Measurements from ENCODE around the gene UGT1A6. TPM values are rescaled to one million over a fixed set of nuclear protein-coding genes. Genes with fewer than 3 reads are reported as not detected.

Gene UGT1A6
- total and polyA plus RNA-seq, 3 experiments from 2014 or later = not detected

GRCh38 chr2:233756429-233757081 is 63.9 kb downstream of the UGT1A6 start:
- peaks cover 0 to 4% (median 0%) of the 10 kb centered on the region in 3 donors for H3K36me3 Mint-ChIP-seq
- H3K4me3 ChIP-seq (ENCODE audit: low read length) = no peak overlapping the region
- ChIA-PET POLR2A (no interaction called here), CTCF (no interaction called here)
- no peaks in the 10 kb centered on the region for H3K9me3 ChIP-seq (ENCODE audit: low read length)
- no peak overlapping the region for H3K27ac ChIP-seq (ENCODE audit: low read depth, low read length)
- no peak overlapping the region for H3K4me3 Mint-ChIP-seq
- no peaks in the 10 kb centered on the region for H3K27me3 ChIP-seq (ENCODE audit: insufficient read depth, low read length, poor library complexity, severe bottlenecking)
- peaks cover 5 to 34% of the 10 kb centered on the region in 2 donors for H3K27me3 Mint-ChIP-seq
- DNase-seq = no peak
- H3K36me3 ChIP-seq (ENCODE audit: insufficient read depth, low read length) = no peaks in the 10 kb centered on the region
- no peak overlapping the region for H3K27ac Mint-ChIP-seq
- H3K4me1 Mint-ChIP-seq = no peaks in the 10 kb centered on the region
- H3K9me3 Mint-ChIP-seq = peaks cover 0 to 5% (median 4%) of the 10 kb centered on the region in 5 donors
- no peaks in the 10 kb centered on the region for H3K4me1 ChIP-seq (ENCODE audit: insufficient read depth, low read length)

DNA sequence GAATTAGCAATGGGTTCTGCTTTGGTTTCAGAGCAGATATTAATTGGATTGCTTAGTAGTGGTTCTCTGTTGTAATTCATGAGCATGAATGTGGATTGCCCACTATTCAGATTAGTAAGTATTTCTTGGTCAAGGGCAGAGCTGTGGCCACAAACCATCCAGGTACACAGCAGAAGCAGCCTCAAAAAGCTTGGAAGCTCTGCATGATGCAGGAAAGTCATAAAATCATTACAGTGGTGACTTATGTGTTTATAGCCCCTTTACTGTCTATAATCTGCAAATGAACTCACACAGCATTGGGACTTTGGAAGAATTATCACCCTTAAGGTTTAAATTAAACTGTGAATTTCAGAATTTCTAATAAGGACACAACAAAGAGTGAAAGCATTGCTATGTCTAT is 65.5 kb downstream of the UGT1A6 start:
- H3K4me3 Mint-ChIP-seq = no peak overlapping the region
- H3K9me3 ChIP-seq (ENCODE audit: low read length) = no peaks in the 10 kb centered on the region
- H3K27me3 ChIP-seq (ENCODE audit: insufficient read depth, low read length, poor library complexity, severe bottlenecking) = no peaks in the 10 kb centered on the region
- H3K4me1 Mint-ChIP-seq = no peaks in the 10 kb centered on the region
- H3K36me3 Mint-ChIP-seq = no peaks in the 10 kb centered on the region
- H3K4me1 ChIP-seq (ENCODE audit: insufficient read depth, low read length) = no peaks in the 10 kb centered on the region
- no peak overlapping the region for H3K27ac ChIP-seq (ENCODE audit: low read depth, low read length)
- CTCF ChIA-PET = no interaction called here
- DNase-seq = no peak
- no peaks in the 10 kb centered on the region for H3K36me3 ChIP-seq (ENCODE audit: insufficient read depth, low read length)
- peaks cover 0 to 4% (median 0%) of the 10 kb centered on the region in 5 donors for H3K9me3 Mint-ChIP-seq
- H3K4me3 ChIP-seq (ENCODE audit: low read length) = no peak overlapping the region
- POLR2A ChIA-PET = no interaction called here
- H3K27me3 Mint-ChIP-seq = peaks cover 5 to 24% of the 10 kb centered on the region in 2 donors
- no peak overlapping the region for H3K27ac Mint-ChIP-seq

DNA sequence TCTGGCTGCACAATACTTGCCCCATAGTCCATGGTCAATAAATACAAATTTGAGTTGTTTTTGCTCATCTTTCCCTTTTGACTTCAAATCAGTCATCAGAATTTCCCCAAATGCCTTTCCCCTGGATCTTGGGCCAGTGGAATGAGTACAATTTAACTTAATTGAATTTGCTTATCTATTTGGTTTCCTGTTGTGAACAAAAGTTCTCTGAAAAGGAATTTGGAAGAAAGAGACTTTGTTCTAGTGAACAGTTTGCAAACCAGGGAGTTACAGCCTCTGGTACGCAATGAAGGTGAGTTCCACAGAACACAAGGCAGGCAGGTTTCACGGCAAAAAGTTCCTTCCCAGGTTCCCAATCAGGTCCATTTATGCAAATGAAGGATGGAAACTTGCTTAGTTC is 66.2 kb downstream of the UGT1A6 start:
- ChIA-PET CTCF (no interaction called here), POLR2A (no interaction called here)
- no peak for DNase-seq
- Histone ChIP-seq H3K4me1 (ENCODE audit: insufficient read depth, low read length) (no peaks in the 10 kb centered on the region), H3K9me3 (ENCODE audit: low read length) (no peaks in the 10 kb centered on the region), H3K27ac (ENCODE audit: low read depth, low read length) (no peak overlapping the region), H3K27me3 (ENCODE audit: insufficient read depth, low read length, poor library complexity, severe bottlenecking) (no peaks in the 10 kb centered on the region), H3K36me3 (ENCODE audit: insufficient read depth, low read length) (no peaks in the 10 kb centered on the region), H3K4me3 (ENCODE audit: low read length) (no peak overlapping the region)
- peaks cover 0 to 4% (median 0%) of the 10 kb centered on the region in 5 donors for H3K9me3 Mint-ChIP-seq
- no peaks in the 10 kb centered on the region for H3K36me3 Mint-ChIP-seq
- no peak overlapping the region for H3K4me3 Mint-ChIP-seq
- peaks cover 6 to 24% of the 10 kb centered on the region in 2 donors for H3K27me3 Mint-ChIP-seq
- H3K27ac Mint-ChIP-seq = no peak overlapping the region
- H3K4me1 Mint-ChIP-seq = no peaks in the 10 kb centered on the region

GRCh38 chr2:233760043-233760442 is 67.4 kb downstream of the UGT1A6 start, which contains the start of gene UGT1A1:
Gene UGT1A1, plus strand, starts transcription at chr2:233760270. Its CDS starts 18 bp downstream, at chr2:233760288.
- CTCF ChIA-PET = no interaction called here
- no peaks in the 10 kb centered on the region for H3K36me3 Mint-ChIP-seq
- H3K27me3 ChIP-seq (ENCODE audit: insufficient read depth, low read length, poor library complexity, severe bottlenecking) = no peaks in the 10 kb centered on the region
- no peak for DNase-seq
- H3K9me3 ChIP-seq (ENCODE audit: low read length) = no peaks in the 10 kb centered on the region
- no peaks in the 10 kb centered on the region for H3K36me3 ChIP-seq (ENCODE audit: insufficient read depth, low read length)
- H3K4me1 ChIP-seq (ENCODE audit: insufficient read depth, low read length) = no peaks in the 10 kb centered on the region
- H3K9me3 Mint-ChIP-seq = peaks cover 0 to 4% (median 0%) of the 10 kb centered on the region in 5 donors
- POLR2A ChIA-PET = no interaction called here
- H3K27ac ChIP-seq (ENCODE audit: low read depth, low read length) = no peak within 1 kb of the TSS
- H3K4me1 Mint-ChIP-seq = no peaks in the 10 kb centered on the region
- peaks cover 4 to 29% of the 10 kb centered on the region in 2 donors for H3K27me3 Mint-ChIP-seq
- H3K27ac Mint-ChIP-seq = no peak within 1 kb of the TSS
- no peak within 1 kb of the TSS for H3K4me3 ChIP-seq (ENCODE audit: low read length)
- no peak within 1 kb of the TSS for H3K4me3 Mint-ChIP-seq

GRCh38 chr2:233761040-233761769 is 68.5 kb downstream of the UGT1A6 start:
- Histone ChIP-seq H3K9me3 (ENCODE audit: low read length) (no peaks in the 10 kb centered on the region), H3K27me3 (ENCODE audit: insufficient read depth, low read length, poor library complexity, severe bottlenecking) (no peaks in the 10 kb centered on the region), H3K27ac (ENCODE audit: low read depth, low read length) (no peak overlapping the region), H3K36me3 (ENCODE audit: insufficient read depth, low read length) (no peaks in the 10 kb centered on the region), H3K4me1 (ENCODE audit: insufficient read depth, low read length) (no peaks in the 10 kb centered on the region), H3K4me3 (ENCODE audit: low read length) (no peak overlapping the region)
- ChIA-PET POLR2A (no interaction called here), CTCF (no interaction called here)
- Mint-ChIP-seq H3K36me3 (no peaks in the 10 kb centered on the region), H3K27me3 (peaks cover 8 to 34% of the 10 kb centered on the region in 2 donors), H3K4me3 (no peak overlapping the region), H3K27ac (no peak overlapping the region), H3K9me3 (peaks cover 0 to 6% (median 0%) of the 10 kb centered on the region in 5 donors), H3K4me1 (no peaks in the 10 kb centered on the region)
- no peak for DNase-seq

- H3K27me3 ChIP-seq (ENCODE audit: insufficient read depth, low read length, poor library complexity, severe bottlenecking) = no peaks in the 10 kb centered on the region
- POLR2A ChIA-PET = no interaction called here
- CTCF ChIA-PET = no interaction called here
- Mint-ChIP-seq H3K4me1 (no peaks in the 10 kb centered on the region), H3K27ac (no peak overlapping the region), H3K36me3 (no peaks in the 10 kb centered on the region), H3K9me3 (peaks cover 0 to 2% (median 0%) of the 10 kb centered on the region in 5 donors), H3K27me3 (peaks cover 10 to 43% of the 10 kb centered on the region in 2 donors), H3K4me3 (no peak overlapping the region)
- no peaks in the 10 kb centered on the region for H3K9me3 ChIP-seq (ENCODE audit: low read length)
- no peak for DNase-seq
- no peak overlapping the region for H3K4me3 ChIP-seq (ENCODE audit: low read length)
- no peaks in the 10 kb centered on the region for H3K4me1 ChIP-seq (ENCODE audit: insufficient read depth, low read length)
- no peak overlapping the region for H3K27ac ChIP-seq (ENCODE audit: low read depth, low read length)
- H3K36me3 ChIP-seq (ENCODE audit: insufficient read depth, low read length) = no peaks in the 10 kb centered on the region
These were observed 71.6 kb downstream of the UGT1A6 start for GRCh38 chr2:233764264-233764663.

DNA sequence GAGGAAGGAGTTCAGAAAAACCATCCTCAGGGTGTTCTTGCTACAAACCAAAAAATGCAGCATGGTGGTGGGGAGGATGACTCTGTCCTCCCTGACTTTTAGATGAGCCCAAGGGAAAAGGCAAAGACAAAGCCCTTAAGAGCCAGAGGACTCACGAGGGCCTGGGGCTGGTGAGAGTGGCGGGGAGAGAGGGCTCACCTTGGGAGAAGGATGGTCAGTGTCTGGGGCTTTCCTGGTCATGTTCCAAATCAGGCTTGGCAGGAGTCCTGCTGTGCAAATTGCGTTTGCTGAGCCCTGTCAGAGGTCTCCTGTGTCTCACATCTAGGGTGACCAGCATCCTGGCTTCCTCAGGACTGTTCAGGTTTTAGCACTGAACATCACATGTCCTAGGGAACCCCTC is 72.1 kb downstream of the UGT1A6 start:
- Histone ChIP-seq H3K4me3 (ENCODE audit: low read length) (no peak overlapping the region), H3K27me3 (ENCODE audit: insufficient read depth, low read length, poor library complexity, severe bottlenecking) (no peaks in the 10 kb centered on the region), H3K9me3 (ENCODE audit: low read length) (no peaks in the 10 kb centered on the region), H3K27ac (ENCODE audit: low read depth, low read length) (no peak overlapping the region), H3K36me3 (ENCODE audit: insufficient read depth, low read length) (no peaks in the 10 kb centered on the region), H3K4me1 (ENCODE audit: insufficient read depth, low read length) (no peaks in the 10 kb centered on the region)
- Mint-ChIP-seq H3K9me3 (peaks cover 0 to 2% (median 0%) of the 10 kb centered on the region in 5 donors), H3K4me3 (no peak overlapping the region), H3K4me1 (no peaks in the 10 kb centered on the region), H3K27ac (no peak overlapping the region), H3K27me3 (peaks cover 10 to 45% of the 10 kb centered on the region in 2 donors), H3K36me3 (no peaks in the 10 kb centered on the region)
- ChIA-PET CTCF (no interaction called here), POLR2A (no interaction called here)
- DNase-seq = no peak

- ChIA-PET POLR2A (no interaction called here), CTCF (no interaction called here)
- Mint-ChIP-seq H3K27ac (no peak overlapping the region), H3K36me3 (no peaks in the 10 kb centered on the region), H3K4me3 (no peak overlapping the region), H3K27me3 (peaks cover 12 to 45% of the 10 kb centered on the region in 2 donors), H3K4me1 (no peaks in the 10 kb centered on the region), H3K9me3 (peaks cover 0 to 2% (median 0%) of the 10 kb centered on the region in 5 donors)
- no peaks in the 10 kb centered on the region for H3K4me1 ChIP-seq (ENCODE audit: insufficient read depth, low read length)
- no peaks in the 10 kb centered on the region for H3K36me3 ChIP-seq (ENCODE audit: insufficient read depth, low read length)
- no peak for DNase-seq
- H3K27ac ChIP-seq (ENCODE audit: low read depth, low read length) = no peak overlapping the region
- no peaks in the 10 kb centered on the region for H3K27me3 ChIP-seq (ENCODE audit: insufficient read depth, low read length, poor library complexity, severe bottlenecking)
- H3K4me3 ChIP-seq (ENCODE audit: low read length) = no peak overlapping the region
- H3K9me3 ChIP-seq (ENCODE audit: low read length) = no peaks in the 10 kb centered on the region
These were observed 73.7 kb downstream of the UGT1A6 start for GRCh38 chr2:233766416-233766815.
